WTC11 (cell line): ENCODE data around the gene TRAP1. TPM values are rescaled to one million over a fixed set of nuclear protein-coding genes. Genes with fewer than 3 reads are reported as not detected.

Experiments used
- ATAC-seq: fragments of 200-7000 bp; cut with Tn5 transposase; 2 replicates; pipeline ENCODE4 v1.10.0; 2021; ENCODE audit warnings: mild to moderate bottlenecking, moderate library complexity
- CTCF ChIA-PET: fragments of 300-600 bp; sonication (Branson Sonifier 250); formaldehyde crosslinking; loops from one replicate; lab custom pipeline; 2021; ENCODE audit warnings: antibody characterized with exemption; lab: Charles Lee
- POLR2A ChIA-PET: fragments of 350-600 bp; sonication (Branson Sonifier 250); formaldehyde crosslinking; loops from one replicate; lab custom pipeline; 2021; ENCODE audit warnings: antibody characterized with exemption; lab: Charles Lee
- DNase-seq: peaks from one replicate; pipeline ENCODE4 v3.0.0; 2021; ENCODE audit warnings: low spot score
- H3K27ac Mint-ChIP-seq: 2 replicates; pipeline ENCODE4 v1.8.0; 2021; ENCODE audit warnings: mixed read lengths
- H3K27me3 Mint-ChIP-seq: 2 replicates; pipeline ENCODE4 v1.8.0; 2021; ENCODE audit warnings: low read depth, mild to moderate bottlenecking, moderate library complexity, mixed read lengths
- H3K36me3 Mint-ChIP-seq: 2 replicates; pipeline ENCODE4 v1.8.0; 2021; ENCODE audit warnings: mixed read lengths
- H3K4me1 Mint-ChIP-seq: 2 replicates; pipeline ENCODE4 v1.8.0; 2022; ENCODE audit warnings: mixed read lengths
- H3K4me3 Mint-ChIP-seq: 2 replicates; pipeline ENCODE4 v1.8.0; 2021; ENCODE audit warnings: mild to moderate bottlenecking, moderate library complexity, mixed read lengths
- H3K9me3 Mint-ChIP-seq: 2 replicates; pipeline ENCODE4 v1.8.0; 2021; ENCODE audit warnings: mixed read lengths
- ARID4B ChIP-seq: sonication (generic); formaldehyde crosslinking; IDR thresholded peaks from 2 replicates; pipeline ENCODE4 v1.8.0; 2023; ENCODE audit warnings: missing genetic modification reagents, mild to moderate bottlenecking, borderline replicate concordance
- ATF1 ChIP-seq: sonication (generic); formaldehyde crosslinking; IDR thresholded peaks from 2 replicates; pipeline ENCODE4 v1.8.1; 2023; ENCODE audit warnings: mild to moderate bottlenecking, moderate library complexity, missing genetic modification reagents
- CREB1 ChIP-seq: sonication (generic); formaldehyde crosslinking; IDR thresholded peaks from 2 replicates; pipeline ENCODE4 v1.8.0; 2023; ENCODE audit warnings: mild to moderate bottlenecking, missing genetic modification reagents
- FOXP4 ChIP-seq: sonication (generic); formaldehyde crosslinking; IDR thresholded peaks from 2 replicates; pipeline ENCODE4 v1.8.0; 2022; ENCODE audit warnings: mild to moderate bottlenecking, missing genetic modification reagents
- HMGXB4 ChIP-seq: sonication (generic); formaldehyde crosslinking; IDR thresholded peaks from 2 replicates; pipeline ENCODE4 v1.8.1; 2023; ENCODE audit warnings: mild to moderate bottlenecking, moderate library complexity, missing genetic modification reagents
- MLX ChIP-seq: sonication (generic); formaldehyde crosslinking; IDR thresholded peaks from 2 replicates; pipeline ENCODE4 v1.8.1; 2023; ENCODE audit warnings: mild to moderate bottlenecking, missing genetic modification reagents, moderate library complexity
- NR1H2 ChIP-seq: sonication (generic); formaldehyde crosslinking; IDR thresholded peaks from 2 replicates; pipeline ENCODE4 v1.9.0; 2021; ENCODE audit warnings: mild to moderate bottlenecking, moderate library complexity, missing genetic modification reagents
- OVOL2 ChIP-seq: fragments of 250-450 bp; sonication (Bioruptor Pico); IDR thresholded peaks from 2 replicates; pipeline ENCODE4 v1.9.0; 2021; ENCODE audit warnings: mild to moderate bottlenecking, borderline replicate concordance
- PREB ChIP-seq: sonication (generic); formaldehyde crosslinking; IDR thresholded peaks from 2 replicates; pipeline ENCODE4 v1.8.1; 2022; ENCODE audit warnings: mild to moderate bottlenecking, missing genetic modification reagents, moderate library complexity, borderline replicate concordance
- RORB ChIP-seq: fragments of 250-450 bp; sonication (Bioruptor Pico); IDR thresholded peaks from 2 replicates; pipeline ENCODE4 v1.9.0; 2021; ENCODE audit warnings: mild to moderate bottlenecking
- STAT6 ChIP-seq: sonication (generic); formaldehyde crosslinking; conservative IDR thresholded peaks from 2 replicates; pipeline ENCODE4 v1.8.1; 2023; ENCODE audit warnings: mild to moderate bottlenecking, low read depth, missing genetic modification reagents, moderate library complexity
- TEAD1 ChIP-seq: sonication (generic); formaldehyde crosslinking; IDR thresholded peaks from 2 replicates; pipeline ENCODE4 v1.8.0; 2022; ENCODE audit warnings: mild to moderate bottlenecking, missing genetic modification reagents
- USF1 ChIP-seq: sonication (generic); formaldehyde crosslinking; IDR thresholded peaks from 2 replicates; pipeline ENCODE4 v1.8.0; 2022; ENCODE audit warnings: mild to moderate bottlenecking, missing genetic modification reagents
- ZBTB21 ChIP-seq: sonication (generic); formaldehyde crosslinking; IDR thresholded peaks from 2 replicates; pipeline ENCODE4 v1.8.1; 2023; ENCODE audit warnings: mild to moderate bottlenecking, missing genetic modification reagents, borderline replicate concordance
- ZNF121 ChIP-seq: sonication (generic); formaldehyde crosslinking; IDR thresholded peaks from 2 replicates; pipeline ENCODE4 v1.8.0; 2023; ENCODE audit warnings: missing genetic modification reagents
- total RNA-seq: library from RNA; stranded (reverse); gene quantifications from 3 replicates; pipeline ENCODE4 v1.2.3, GENCODE V29; 2021

Gene TRAP1
- total RNA-seq, 1 experiment from 2014 or later = 285 TPM

GRCh38 chr16:3625911-3626732, 91.2 kb downstream of the TRAP1 start:
- Mint-ChIP-seq H3K4me3 (no peak overlapping the region), H3K36me3 (no peaks in the 10 kb centered on the region), H3K9me3 (no peaks in the 10 kb centered on the region), H3K4me1 (peaks cover 13% of the 10 kb centered on the region), H3K27ac (0 out of 2 replicates have a peak overlapping the region, but pooled peaks have one; percentile 37), H3K27me3 (no peaks in the 10 kb centered on the region)
- TF ChIP-seq ZNF121 (CRISPR knock-in tag) (0 out of 2 replicates have a peak, but pooled peaks have one; percentile 39), FOXP4 (CRISPR knock-in tag) (no peak)
- POLR2A ChIA-PET = no interaction called here
- CTCF ChIA-PET = interaction anchor here (1.0 kb wide), 1 partner anchor 28 kb away, joined by 3 read pairs; no protein-coding TSS in a partner anchor
- ATAC-seq (no peak), DNase-seq (no peak)

GRCh38 chr16:3625331-3625730, 92.0 kb downstream of the TRAP1 start:
- Mint-ChIP-seq H3K27me3 (no peaks in the 10 kb centered on the region), H3K4me1 (peaks cover 13% of the 10 kb centered on the region), H3K4me3 (no peak overlapping the region), H3K27ac (no peak overlapping the region), H3K36me3 (no peaks in the 10 kb centered on the region), H3K9me3 (no peaks in the 10 kb centered on the region)
- CTCF ChIA-PET = no interaction called here
- no peak for ATAC-seq
- DNase-seq = no peak
- POLR2A ChIA-PET = no interaction called here
- TF ChIP-seq ATF1 (CRISPR knock-in tag) (no peak), OVOL2 (CRISPR knock-in tag) (no peak)

- peaks cover 13% of the 10 kb centered on the region for H3K4me1 Mint-ChIP-seq
- no peak for DNase-seq
- CTCF ChIA-PET = no interaction called here
- POLR2A ChIA-PET = no interaction called here
- no peaks in the 10 kb centered on the region for H3K36me3 Mint-ChIP-seq
- no peaks in the 10 kb centered on the region for H3K27me3 Mint-ChIP-seq
- H3K9me3 Mint-ChIP-seq = no peaks in the 10 kb centered on the region
- H3K27ac Mint-ChIP-seq = no peak overlapping the region; the same call in 1 of the 2 replicates
- TF ChIP-seq ARID4B (CRISPR knock-in tag) (no peak), ZBTB21 (CRISPR knock-in tag) (no peak), PREB (CRISPR knock-in tag) (no peak), NR1H2 (CRISPR knock-in tag) (no peak), TEAD1 (no peak), STAT6 (no peak), RORB (no peak), CREB1 (CRISPR knock-in tag) (no peak), USF1 (CRISPR knock-in tag) (no peak), MLX (CRISPR knock-in tag) (no peak), HMGXB4 (CRISPR knock-in tag) (no peak)
- TF ChIP-seq, all 79 proteins: peak for 0
- ATAC-seq = no peak
- H3K4me3 Mint-ChIP-seq = no peak overlapping the region
Measured at GRCh38 chr16:3623642-3624041, 93.7 kb downstream of the TRAP1 start.
